ENCODE results near the gene TBX4. TPM values are rescaled to one million over a fixed set of nuclear protein-coding genes. Genes with fewer than 3 reads are reported as not detected.
"Not testable (repeated sequence)": the region's sequence is repeated elsewhere in the genome, so short reads cannot be mapped to it uniquely, and the experiment has no call there.

The TBX4 gene
- total RNA-seq, 4 donors from 2014 or later, result 0.54 TPM; not detected in 3

DNA sequence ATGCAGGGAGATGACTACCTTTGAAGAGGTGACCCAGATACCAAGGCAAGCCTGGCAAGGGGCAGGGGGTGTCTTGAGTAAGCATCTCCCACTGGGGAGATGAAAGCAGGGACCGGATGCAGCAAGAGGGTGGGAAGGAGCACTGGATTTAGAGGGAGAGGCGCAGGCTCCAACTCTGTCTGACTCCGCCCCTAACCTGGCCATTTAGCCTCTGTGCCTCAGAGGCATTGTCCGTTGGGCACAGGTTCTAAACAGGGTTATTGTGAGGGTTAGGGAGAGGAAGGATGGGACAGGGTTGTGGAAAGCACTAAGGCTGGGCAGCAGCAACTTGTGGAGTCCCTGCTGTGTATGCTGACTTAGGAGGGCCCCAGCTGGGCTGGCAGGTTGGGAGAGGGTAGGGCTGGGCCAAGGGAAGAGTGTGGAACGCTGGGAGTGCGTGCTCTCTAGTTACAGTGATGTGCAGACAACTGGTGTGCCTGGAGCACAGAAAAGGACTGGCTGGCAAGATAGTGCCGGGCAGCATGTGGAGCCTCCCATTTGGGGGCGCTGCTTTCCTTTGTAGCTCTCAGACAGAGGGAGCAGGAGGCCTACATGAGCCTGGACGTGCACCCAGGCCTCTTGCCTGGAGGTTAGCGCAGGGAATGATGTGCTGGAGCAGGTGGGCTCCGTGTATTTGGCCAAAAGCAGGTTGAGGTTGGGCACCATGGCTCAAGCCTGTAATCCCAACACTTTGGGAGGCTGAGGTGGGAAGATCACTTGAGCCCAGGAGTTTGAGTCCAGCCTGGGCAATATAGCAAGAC, 26.3 kb upstream of the TBX4 start:
- Histone ChIP-seq H3K36me3 (no peaks in the 10 kb centered on the region), H3K9me3 (no peaks in the 10 kb centered on the region), H3K27me3 (no peaks in the 10 kb centered on the region), H3K4me3 (replicated peaks in 1 of 3) (no peak overlapping the region), H3K27ac (no peak overlapping the region), H3K4me1 (no peaks in the 10 kb centered on the region)
- intact Hi-C loops (cut with DNase I), result no loop called here
- TF ChIP-seq POLR2A (IDR thresholded peaks at IDR 0.05), result no peak
- TF ChIP-seq, protein P1, sequence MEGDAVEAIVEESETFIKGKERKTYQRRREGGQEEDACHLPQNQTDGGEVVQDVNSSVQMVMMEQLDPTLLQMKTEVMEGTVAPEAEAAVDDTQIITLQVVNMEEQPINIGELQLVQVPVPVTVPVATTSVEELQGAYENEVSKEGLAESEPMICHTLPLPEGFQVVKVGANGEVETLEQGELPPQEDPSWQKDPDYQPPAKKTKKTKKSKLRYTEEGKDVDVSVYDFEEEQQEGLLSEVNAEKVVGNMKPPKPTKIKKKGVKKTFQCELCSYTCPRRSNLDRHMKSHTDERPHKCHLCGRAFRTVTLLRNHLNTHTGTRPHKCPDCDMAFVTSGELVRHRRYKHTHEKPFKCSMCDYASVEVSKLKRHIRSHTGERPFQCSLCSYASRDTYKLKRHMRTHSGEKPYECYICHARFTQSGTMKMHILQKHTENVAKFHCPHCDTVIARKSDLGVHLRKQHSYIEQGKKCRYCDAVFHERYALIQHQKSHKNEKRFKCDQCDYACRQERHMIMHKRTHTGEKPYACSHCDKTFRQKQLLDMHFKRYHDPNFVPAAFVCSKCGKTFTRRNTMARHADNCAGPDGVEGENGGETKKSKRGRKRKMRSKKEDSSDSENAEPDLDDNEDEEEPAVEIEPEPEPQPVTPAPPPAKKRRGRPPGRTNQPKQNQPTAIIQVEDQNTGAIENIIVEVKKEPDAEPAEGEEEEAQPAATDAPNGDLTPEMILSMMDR (IDR thresholded peaks at IDR 0.05), result no peak
- 58 to 59% methylated on average over 11 of the region's 11 CpGs for WGBS, 2 donors
- no peak for DNase-seq

DNA sequence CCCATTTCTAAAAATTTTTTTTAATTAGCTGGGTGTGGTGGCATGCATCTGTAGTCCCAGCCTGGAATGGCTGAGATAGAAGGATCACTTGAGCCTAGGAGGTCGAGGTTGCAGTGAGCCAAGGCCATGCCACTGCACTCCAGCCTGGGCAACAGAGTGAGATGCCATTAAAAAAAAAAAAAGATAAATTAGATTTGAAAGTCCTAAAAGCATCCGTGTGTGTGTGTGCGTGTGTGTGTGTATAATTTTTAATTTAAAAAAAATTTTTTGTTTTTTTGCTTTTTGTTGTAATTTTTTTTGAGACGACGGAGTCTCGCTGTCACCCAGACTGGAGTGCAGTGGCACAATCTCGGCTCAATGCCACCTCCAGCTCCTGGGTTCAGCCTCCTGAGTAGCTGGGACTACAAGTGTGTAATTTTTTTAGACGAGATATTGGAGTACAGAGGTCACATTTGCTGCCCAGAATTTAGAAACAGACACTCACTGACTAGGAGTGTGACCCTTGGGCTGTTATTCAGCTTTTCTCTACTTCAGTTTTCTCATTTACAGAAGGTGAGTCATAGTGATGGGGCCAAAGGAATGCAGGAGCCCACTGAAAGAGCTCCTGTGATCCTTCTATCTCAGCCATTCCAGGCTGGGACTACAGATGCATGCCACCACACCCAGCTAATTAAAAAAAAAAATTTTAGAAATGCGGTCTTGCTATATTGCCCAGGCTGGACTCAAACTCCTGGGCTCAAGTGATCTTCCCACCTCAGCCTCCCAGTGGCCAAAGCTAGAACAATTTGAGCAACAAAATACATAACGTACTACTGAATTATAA, 25.5 kb upstream of the TBX4 start:
- H3K36me3 ChIP-seq, result no peaks in the 10 kb centered on the region
- TF ChIP-seq, protein P1 (IDR thresholded peaks at IDR 0.05), result no peak
- TF ChIP-seq POLR2A (IDR thresholded peaks at IDR 0.05), result no peak
- H3K9me3 ChIP-seq, result no peaks in the 10 kb centered on the region
- no peak overlapping the region for H3K27ac ChIP-seq
- H3K27me3 ChIP-seq, result no peaks in the 10 kb centered on the region
- H3K4me1 ChIP-seq, result no peaks in the 10 kb centered on the region
- DNase-seq, result no peak
- no peak overlapping the region for H3K4me3 ChIP-seq (replicated peaks in 1 of 3)
- 86 to 87% methylated on average over 10 of the region's 10 CpGs for WGBS, 2 donors
- intact Hi-C loops (cut with DNase I), result no loop called here

DNA sequence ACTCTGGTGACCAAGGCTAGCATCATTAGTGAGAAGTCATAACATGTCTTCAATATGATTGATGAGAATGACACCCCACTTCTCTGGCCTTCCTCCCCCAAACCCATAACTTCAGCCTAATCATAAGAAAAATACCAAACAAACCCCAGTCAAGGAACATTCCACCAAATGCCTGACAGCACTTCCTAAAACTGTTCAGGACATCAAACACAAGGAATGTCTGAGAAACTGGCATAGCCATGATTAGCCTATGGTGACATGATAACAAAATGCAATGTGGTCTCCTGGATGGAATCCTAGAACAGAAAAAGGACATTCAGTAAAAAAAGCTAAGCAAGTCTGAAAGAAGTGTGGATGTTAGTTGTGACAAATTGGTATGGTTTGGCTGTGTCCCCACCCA, 24.7 kb upstream of the TBX4 start:
- H3K4me1 ChIP-seq, result no peaks in the 10 kb centered on the region
- H3K36me3 ChIP-seq, result no peaks in the 10 kb centered on the region
- no peaks in the 10 kb centered on the region for H3K27me3 ChIP-seq
- DNase-seq, result no peak
- no peak overlapping the region for H3K27ac ChIP-seq
- intact Hi-C loops (cut with DNase I), result no loop called here
- TF ChIP-seq, protein P1 (IDR thresholded peaks at IDR 0.05), result no peak
- TF ChIP-seq POLR2A (IDR thresholded peaks at IDR 0.05), result no peak
- H3K9me3 ChIP-seq, result no peaks in the 10 kb centered on the region
- no peak overlapping the region for H3K4me3 ChIP-seq (replicated peaks in 1 of 3)

DNA sequence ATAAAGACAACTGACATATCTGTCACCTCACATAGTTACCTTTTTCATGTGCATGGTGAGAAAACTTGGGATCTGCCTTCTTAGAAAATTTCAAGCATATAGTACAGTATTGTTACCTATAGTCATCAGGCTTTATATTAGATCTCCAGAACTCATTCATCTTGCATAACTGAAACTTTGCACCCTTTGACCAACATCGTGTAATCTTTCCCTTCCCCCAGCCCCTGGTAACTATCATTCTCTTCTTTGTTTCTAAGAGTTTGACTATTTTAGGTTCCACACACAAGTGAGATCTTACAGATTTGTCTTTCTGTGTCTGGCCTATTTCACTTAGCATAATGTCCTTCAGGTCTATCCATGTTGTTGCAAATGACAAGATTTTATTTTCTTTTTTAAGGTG, 22.9 kb upstream of the TBX4 start:
- Histone ChIP-seq H3K9me3 (no peaks in the 10 kb centered on the region), H3K27me3 (no peaks in the 10 kb centered on the region), H3K4me1 (no peaks in the 10 kb centered on the region), H3K27ac (no peak overlapping the region), H3K36me3 (no peaks in the 10 kb centered on the region), H3K4me3 (replicated peaks in 1 of 3) (no peak overlapping the region)
- TF ChIP-seq POLR2A (IDR thresholded peaks at IDR 0.05), result no peak
- TF ChIP-seq, protein P1 (IDR thresholded peaks at IDR 0.05), result no peak
- intact Hi-C loops (cut with DNase I), result no loop called here
- WGBS, 2 donors, result 58 to 67% methylated on average over 1 of the region's 1 CpG
- DNase-seq, result no peak

DNA sequence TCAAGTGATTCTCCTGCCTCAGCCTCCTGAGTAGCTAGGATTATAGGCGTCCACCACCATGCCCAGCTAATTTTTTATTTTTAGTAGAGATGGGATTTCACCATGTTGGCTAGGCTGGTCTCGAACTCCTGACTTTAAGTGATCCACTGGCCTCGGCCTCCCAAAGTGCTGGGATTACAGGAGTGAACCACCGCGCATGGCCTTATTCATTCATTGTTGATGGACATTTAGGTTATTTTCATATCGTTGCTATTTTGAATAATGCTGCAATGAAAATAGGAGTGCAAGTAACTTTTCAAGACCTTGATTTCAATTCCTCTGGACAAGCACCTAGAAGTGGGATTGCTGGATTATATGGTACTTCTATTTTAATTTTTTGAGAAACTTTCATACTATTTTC, 22.4 kb upstream of the TBX4 start:
- H3K27ac ChIP-seq; H3K27me3 ChIP-seq; H3K4me1 ChIP-seq; H3K36me3 ChIP-seq; H3K9me3 ChIP-seq; DNase-seq; H3K4me3 ChIP-seq (replicated peaks in 1 of 3); intact Hi-C loops (cut with DNase I): not testable (repeated sequence)
- 93 to 94% methylated on average over 6 of the region's 6 CpGs for WGBS, 2 donors

All from thyroid gland (tissue), 4 donors.